ENCODE data around the gene ICOS.
"Not testable (repeated sequence)": the region's sequence is repeated elsewhere in the genome, so short reads cannot be mapped to it uniquely, and the experiment has no call there.

ICOS gene

DNA sequence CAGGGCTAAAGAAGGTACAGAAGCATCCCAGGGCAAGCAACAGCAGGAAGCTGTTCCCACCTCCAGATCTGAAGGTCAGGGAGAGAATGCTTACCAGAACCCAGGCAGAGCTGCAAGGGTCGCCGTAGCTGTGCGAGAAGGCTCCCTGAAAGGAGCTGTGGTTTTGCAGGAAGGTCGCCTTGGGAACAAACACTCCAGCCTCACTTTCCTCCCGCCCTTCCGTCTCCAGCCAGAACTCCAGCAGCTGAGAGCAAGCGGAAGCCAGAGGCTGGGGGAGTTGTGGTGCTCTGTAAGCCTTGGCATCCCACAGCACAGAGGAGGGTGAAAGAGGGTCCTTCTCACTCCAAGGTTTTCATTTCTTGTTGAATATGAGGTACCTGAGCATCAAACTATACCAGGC lies 18.3 kb upstream of the ICOS start:
- no peak for DNase-seq (ENCODE audit: low spot score)

DNA sequence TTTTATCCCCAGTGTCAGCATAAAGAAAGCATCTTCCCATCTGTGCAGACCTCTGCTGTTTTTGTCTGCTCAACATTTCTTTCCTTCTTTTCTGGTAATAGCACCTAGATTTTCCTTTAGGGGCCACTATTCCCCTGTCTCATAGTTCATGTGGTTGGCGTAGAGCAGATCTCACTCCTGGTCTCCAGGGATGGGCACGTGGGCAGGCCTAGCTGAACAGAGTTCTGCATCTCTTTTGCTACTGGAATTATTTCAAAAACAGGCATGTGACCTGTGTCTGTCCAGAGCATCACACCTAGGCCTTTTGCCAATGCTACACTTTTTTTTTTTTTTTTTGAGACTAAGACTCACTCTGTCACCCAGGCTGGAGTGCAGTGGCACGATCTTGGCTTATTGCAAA lies 17.7 kb upstream of the ICOS start:
- DNase-seq (ENCODE audit: low spot score) = no peak

DNA sequence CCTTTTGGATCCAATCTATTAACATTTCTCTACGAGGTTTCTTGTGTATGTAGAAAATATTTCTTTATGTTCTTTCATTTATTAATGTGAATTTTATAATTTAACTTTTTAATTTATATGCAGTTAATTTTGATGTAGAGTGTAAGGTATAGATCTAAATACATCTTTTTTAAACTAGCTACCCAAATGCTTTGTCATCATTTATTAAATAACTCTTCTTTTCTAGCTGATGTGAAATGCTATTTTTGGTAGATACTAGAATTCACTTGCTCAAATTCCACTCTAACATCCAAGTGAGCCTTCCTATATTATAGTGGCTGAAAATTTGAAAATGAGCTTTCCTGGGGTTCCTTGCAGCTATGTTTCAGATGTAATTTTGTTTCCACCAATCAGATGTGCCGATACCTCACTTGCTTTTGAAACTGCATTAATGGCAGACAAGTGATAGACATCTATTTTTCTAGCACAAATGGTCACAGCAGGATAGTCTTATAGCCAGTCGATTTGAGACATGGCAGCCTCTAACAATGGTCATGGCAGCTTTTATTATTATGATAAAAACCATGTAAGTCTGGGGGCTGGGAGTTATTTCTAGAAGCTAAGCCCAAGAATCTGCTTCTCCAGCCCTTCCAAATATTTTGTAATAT lies 10.9 kb upstream of the ICOS start:
- DNase-seq (ENCODE audit: low spot score) = no peak

DNA sequence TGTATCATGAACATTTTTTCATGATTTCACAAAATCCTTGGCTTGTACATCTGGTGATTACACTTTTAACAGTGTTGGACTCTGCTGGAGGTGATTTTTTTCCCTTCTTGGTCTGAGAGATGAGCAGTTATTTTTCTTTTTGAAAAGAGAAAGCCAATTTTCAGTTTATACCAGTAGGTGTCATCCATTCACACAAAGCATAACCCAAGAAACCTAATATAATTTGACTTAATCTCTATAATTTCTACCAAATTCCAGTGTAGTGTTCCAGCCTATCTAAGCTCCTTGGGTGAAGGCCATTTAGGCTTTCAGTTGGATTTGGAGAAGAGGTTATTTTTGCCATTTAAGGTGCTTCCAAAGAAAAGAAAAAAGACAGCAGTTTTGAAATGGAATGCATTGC lies 7.7 kb upstream of the ICOS start:
- no peak for DNase-seq (ENCODE audit: low spot score)

DNA sequence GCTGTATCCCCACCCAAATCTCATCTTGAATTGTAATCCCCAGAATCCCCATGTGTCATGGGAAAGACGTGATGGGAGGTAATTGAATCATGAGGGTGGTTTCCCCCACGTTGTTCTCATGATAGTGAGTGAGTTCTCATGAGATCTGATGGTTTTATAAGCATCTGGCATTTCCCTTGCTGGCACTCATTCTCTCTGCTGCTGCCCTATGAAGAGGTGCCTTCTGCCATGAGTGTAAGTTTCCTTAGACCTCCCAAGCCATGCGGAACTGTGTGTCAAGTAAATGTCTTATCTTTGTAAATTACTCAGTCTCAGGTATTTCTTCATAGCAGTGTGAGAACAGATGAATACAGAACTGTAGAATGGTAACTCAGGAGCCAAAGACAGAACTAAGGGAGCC lies 5.3 kb upstream of the ICOS start:
- not testable (repeated sequence) for DNase-seq (ENCODE audit: low spot score)

DNA sequence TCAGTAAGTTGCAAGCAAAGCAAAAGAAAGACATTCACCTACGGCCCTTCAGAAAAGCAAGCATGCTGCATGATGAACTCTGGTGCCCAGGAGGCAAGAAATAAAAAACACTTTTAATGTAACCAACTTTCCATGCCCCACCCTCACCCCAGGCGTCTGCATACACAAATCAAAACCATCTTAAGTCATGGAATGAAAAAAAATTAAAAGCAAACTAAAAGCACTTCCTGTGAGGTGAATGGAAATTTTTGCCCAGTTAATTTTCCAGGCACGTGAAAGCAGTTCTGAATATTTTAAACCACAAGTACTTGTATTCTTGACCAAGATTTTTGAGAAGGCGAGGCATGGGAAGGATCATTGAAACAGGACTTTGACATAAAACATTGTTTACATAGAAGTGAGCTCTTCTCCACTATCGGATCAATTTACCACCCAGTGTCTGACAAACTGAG lies 2.5 kb upstream of the ICOS start:
- DNase-seq (ENCODE audit: low spot score) = no peak

DNA sequence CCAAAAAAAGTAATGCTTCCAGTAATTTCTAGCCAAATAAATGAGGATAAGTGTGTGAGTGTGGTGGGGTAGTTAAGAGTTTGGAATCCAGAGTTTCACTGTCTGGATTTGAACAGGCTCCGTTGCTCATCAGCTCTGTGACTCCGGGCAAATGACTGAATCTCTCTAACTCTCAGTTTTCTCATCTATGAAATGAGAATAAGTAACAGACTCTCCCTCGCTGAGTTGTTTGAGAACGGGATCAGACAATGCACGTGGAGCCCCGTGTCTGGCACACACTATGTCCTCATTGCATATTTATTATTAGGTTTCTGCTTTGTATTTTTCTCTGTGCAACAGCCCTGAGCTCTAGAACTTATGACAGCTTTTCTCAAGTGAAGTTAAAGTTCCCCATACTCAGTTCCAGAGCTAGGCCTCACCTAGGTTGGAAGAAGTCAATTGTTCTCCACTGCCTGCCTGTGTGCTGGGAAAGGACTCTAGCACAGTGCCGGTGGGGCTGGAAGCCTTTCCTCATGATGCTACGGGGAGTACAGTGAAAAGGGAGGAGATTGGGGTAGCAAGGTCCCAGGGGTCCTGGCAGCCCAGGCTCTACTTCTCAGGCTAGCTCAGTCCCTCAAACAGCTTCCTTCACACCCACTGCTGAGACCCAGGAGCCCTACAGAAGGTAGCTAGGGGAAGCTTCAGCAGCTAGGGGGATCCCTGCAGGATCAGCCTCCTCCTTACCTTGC lies 1.7 kb upstream of the ICOS start:
- DNase-seq (ENCODE audit: low spot score) = no peak

DNA sequence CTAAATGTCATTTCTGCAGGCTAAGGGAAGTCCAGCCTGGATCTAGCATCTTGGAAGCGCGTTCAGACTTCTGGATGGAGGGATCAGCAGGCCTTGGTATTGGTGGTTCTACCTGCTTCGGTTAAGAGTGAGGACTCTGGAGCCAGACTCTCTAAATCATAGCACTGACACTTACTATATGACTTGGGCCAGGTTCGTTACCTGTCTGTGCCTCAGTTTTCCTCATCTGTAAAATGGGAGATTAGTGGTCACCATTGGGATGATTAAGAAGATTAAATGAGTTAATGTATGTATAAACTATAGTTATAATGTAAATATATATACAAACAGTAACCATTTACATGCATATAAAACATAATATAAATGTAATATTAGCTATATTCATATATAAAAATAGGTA lies 995 bp upstream of the ICOS start:
- DNase-seq (ENCODE audit: low spot score) = no peak

DNA sequence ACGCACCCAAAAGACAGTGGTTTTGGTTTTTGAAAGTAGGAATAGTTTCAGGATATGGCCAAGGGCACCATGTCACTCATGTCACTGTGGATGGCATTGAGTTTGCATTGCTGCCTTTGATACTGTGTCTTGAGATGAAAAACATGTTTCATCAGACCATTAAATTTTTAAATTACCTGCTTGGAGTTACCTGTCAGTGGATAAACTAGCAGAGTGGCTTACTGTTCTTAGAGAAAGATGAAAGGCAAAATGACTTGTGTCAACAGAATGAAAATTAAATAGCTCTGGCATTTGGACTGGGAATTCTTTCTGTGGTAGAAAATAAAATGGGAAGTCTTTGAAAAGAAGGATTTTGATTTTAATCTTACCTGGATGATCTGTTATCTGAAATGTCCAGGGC lies 386 bp downstream of the ICOS start:
- DNase-seq (ENCODE audit: low spot score) = no peak

DNA sequence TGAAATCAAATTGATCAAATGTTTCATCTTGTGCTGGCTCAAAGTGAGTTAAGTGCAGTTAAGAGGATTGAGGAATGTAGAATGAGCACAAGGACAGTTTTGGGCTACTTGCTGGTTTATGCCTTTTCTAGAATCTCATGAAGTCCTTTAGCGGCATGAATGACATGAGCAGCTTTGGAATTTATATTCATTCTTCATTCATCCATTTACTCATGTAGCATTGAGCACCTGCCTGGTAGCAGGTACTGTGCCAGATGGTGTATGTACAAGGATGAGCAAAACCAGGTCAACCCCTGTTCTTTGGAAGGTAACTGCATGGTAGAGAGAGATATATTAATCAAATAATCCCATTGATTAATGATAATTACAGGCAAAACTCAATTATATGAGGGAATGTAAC lies 1.2 kb downstream of the ICOS start:
- no peak for DNase-seq (ENCODE audit: low spot score)

DNA sequence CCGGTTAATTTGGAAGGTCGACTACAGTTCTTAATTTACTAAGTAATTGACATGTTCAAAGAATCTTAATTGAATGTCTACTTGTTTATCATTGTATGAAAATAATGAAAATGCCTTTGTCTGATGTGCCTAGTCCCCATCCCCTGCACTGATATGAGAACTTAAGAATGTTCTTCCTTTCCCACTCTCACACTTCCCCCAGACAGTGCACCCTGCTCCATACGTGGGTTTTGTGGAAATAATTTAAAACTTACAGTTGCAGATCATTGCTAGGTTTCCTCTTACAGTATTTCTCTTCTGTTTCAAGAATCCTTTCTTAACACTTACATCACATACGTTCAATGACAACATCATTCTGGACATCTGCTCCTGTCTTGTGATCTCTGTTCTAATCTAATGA lies 3.5 kb downstream of the ICOS start:
- no peak for DNase-seq (ENCODE audit: low spot score)

DNA sequence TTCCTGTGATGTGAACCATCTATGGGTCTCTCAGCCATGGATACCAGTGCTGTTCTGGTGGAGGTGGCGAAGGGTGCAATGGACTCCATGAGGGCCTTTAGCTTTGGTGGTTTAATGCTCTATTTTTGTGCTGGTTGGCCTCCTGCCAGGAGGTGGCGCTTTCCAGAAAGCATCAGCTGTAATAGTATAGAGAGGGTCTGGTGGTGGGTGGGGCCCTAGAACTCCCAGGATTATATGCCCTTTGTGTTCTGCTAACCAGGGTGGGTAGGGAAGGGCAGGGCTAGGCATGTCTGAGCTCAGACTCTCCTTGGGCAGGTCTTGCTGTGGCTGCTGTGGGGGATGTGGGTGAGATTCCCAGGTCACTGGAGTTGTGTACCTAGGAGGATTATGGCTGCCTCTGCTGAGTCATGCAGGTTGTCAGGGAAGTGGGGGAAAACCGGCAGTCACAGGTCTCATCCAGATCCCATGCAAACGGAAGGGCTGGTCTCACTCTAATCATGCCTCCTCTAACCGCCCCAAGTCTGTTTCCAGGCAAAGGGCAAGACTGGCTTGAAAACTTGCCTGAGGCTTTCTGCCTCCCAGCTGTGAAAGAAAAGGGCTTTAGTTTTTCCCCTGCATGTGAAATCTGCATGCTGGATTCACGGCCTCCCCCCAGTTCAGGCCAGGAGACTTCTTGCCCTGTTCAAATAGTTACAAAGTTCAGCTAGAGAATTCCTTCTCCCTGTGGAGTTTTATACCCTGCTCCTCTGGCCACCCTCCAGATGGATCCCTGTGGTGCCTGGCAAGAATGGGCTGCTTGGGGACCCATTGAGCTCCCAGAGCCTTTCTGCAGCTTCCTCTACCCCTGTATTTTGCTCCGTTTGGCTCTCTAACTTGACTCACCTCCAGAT lies 7.2 kb downstream of the ICOS start:
- not testable (repeated sequence) for DNase-seq (ENCODE audit: low spot score)

DNA sequence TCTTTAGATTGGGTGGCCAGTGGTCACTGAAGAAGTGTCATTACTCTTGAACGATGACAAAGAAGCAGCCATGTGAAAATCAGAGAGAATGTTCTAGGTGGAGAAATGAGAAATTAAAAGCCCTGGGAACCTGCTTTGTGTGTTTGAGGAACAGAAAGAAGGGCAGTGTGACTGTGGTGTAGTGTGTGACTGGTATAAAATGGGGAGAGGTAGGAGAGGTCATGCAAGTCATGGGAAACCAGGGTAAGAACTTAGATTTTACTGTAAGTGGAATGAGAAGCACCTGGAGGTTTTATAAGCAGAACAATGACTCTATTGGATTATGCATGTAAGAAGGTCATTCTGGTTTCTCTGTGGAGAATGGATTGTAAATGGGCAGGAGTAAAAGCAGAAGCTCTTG lies 12.2 kb downstream of the ICOS start:
- DNase-seq (ENCODE audit: low spot score) = no peak

DNA sequence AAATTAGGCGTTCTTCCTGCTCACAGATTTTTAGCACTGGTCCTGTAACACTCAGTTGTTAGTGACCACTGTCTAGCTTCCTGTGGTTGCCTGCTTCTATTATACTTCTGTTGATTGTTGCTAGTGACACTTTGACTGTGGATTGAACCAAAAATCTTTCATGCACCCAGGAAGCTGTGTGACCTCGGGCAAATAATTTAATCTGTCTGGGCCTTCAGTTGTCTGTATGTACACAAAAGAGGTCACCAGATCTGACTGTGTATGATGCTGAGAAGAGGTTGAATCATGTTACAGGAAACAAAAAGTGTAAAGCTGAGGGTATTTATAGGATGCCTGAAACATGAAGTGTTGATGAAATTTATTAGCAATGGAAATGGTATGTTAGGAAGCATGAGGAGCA lies 12.7 kb downstream of the ICOS start:
- no peak for DNase-seq (ENCODE audit: low spot score)

DNA sequence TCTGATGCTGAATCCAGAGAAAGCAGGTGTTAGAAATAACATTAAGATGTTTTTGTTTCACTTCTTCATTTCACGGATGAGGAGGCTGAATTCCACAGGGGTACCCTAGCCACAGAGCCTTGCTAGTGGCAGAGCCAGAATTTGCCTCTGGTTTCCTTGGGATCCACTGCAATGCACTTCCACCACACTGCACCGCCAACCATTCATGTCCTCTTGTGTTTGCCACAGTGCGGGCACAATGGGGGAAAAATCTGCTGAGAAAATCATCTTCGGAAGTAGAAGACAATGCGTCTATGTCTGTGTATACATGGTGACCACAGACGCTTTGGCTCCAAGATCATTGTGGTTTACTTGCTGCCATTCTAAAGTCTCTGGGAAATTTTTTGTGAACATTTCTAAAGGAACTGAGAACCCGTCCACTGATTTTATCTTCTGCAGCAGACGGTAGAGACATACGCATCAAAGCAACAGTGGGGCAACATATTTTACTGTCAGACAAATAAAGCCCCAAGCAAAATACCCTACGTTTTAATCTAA lies 14.9 kb downstream of the ICOS start:
- DNase-seq (ENCODE audit: low spot score) = no peak

DNA sequence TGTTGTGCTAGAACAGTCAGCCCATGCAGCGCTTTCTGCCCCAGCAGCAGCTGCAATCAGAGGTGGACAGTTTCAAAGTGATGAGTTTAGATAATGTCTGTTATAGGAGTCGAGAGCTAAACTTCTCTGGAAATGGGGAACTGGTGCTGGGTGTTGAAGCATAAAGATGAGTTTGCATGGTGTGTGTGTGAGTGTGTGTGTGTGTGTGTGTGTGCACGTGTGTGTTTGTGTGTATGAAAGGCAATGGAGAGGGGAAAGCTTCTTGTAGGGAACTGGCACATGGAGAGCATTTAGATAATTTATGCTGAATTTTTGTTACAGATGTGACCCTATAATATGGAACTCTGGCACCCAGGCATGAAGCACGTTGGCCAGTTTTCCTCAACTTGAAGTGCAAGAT lies 22.7 kb downstream of the ICOS start:
- no peak for DNase-seq (ENCODE audit: low spot score)

DNA sequence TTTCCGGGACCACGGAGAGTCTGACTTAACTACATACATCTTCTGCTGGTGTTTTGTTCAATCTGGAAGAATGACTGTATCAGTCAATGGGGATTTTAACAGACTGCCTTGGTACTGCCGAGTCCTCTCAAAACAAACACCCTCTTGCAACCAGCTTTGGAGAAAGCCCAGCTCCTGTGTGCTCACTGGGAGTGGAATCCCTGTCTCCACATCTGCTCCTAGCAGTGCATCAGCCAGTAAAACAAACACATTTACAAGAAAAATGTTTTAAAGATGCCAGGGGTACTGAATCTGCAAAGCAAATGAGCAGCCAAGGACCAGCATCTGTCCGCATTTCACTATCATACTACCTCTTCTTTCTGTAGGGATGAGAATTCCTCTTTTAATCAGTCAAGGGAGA lies 23.1 kb downstream of the ICOS start:
- no peak for DNase-seq (ENCODE audit: low spot score)

DNA sequence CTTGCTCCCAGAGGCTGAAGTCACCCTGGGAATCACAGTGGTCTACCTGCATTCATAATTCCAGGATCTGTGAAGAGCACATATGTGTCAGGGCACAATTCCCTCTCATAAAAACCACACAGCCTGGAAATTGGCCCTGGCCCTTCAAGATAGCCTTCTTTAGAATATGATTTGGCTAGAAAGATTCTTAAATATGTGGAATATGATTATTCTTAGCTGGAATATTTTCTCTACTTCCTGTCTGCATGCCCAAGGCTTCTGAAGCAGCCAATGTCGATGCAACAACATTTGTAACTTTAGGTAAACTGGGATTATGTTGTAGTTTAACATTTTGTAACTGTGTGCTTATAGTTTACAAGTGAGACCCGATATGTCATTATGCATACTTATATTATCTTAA lies 24.2 kb downstream of the ICOS start:
- DNase-seq (ENCODE audit: low spot score) = no peak

DNA sequence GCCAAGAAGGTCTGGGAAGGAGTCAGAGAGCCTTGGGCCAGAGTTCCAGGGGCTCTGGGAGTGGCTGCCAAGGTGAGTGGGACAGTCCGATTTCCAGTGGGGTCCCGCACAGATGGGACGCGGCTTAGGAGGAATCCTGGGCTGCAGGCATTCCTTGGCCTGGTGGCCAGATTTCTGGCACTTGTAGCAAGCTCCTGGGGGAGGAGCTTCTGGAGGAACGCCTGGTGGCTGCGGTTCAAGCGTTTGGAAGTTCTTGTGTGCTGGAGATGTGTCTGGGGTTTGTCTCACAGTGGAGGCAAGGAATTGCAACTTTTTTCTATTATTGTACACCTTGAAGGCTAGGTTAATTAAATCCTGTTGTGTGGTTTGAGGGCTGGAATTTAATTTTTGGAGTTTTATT lies 28.6 kb downstream of the ICOS start:
- DNase-seq (ENCODE audit: low spot score) = not testable (repeated sequence)

DNA sequence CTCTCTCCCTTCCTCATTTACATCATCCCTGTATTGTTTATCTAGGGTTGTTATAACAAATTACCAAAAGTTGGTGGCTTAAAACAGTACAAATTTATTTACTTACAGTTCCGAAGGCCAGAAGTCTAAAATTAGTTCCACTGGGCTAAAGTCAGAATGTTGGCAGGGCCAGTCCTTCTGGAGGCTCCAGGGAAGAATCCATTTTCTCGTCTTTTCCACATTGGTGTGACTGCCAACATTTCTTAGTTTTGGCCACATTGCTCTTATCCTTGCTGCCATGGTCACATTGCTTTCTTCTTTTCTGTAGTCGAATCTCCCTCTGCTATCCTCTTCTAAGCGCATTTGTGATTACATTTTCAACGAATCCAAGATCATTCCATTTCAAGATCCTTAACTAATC lies 34.7 kb downstream of the ICOS start:
- DNase-seq (ENCODE audit: low spot score) = no peak

DNA sequence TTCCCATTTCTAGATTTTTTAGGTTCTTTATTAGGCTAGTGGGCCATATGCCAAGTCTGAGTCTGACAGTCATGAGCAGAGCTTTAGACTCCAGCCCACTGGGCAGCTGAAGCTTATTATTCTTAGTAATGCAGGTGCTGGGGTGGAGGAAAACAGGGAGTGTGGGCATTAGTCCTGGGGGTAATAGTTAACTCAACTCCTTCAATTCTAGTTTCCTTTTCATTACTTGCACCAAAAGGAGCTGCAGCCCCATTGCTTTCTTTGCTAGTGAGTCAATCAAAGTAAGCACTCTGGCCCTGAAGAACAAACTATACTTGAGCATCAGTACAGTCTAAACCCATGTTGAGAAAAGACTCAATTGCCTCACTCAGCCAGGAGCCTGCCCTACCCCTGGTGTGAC lies 35.5 kb downstream of the ICOS start:
- no peak for DNase-seq (ENCODE audit: low spot score)

DNA sequence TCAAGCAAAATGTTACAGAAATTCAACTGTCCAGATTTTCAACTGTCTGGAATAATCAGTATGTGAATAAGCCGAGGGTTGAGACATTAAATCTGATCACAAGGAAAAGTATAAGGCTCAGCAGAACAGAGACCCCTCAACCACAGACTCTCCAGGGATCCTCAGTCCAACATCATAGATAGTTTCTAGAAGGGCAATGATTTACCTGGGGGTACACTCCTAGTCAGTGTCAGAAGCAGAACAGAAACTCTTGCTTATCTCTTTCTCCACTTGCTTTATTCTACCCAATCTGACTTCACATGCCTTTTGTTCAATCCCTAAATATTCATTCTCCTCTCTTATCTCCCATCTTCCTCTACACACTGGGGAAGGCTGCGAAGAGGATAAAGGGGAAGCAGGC lies 36.4 kb downstream of the ICOS start:
- no peak for DNase-seq (ENCODE audit: low spot score)

DNA sequence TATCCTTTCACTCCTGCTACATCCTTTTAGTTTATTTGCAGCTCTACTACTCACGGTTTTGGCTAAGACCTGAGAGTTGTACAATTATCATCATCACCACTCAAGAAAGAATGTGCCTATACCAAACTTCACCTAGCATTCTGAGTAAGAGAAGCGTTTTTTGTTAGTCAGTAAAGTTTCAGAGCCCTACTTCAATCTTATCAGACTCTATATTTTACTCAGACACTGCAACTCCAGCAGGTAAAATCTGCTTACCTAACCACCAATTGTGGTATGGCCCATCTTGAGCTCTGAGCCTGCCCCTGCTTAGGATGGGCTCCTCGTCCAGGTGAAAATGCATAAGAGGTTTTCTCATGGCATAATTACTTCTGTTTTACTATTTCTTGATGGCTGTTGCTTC lies 37.1 kb downstream of the ICOS start:
- DNase-seq (ENCODE audit: low spot score) = no peak

Data from LoVo (cell line).